ENCODE data around the gene SLC1A7.

DNA sequence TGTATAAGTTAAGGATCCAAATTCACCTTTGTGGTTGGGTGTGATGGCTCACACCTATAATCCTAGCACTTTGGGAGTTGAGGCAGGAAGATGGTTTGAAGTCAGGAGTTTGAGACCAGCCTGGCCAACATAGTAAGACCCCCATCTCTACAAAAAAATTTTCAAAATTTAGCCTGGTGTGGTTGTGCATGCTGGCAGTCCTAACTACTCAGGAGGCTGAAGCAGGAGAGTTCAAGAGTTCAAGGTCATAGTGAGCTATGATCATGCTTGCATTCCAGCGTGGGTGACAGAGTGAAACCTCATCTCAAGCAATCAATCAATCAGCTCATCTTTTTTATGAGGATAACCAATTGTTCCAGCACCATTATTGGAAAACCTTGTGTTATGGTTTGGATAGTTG, 16.5 kb upstream of the SLC1A7 start:
- TF ChIP-seq, protein P1, sequence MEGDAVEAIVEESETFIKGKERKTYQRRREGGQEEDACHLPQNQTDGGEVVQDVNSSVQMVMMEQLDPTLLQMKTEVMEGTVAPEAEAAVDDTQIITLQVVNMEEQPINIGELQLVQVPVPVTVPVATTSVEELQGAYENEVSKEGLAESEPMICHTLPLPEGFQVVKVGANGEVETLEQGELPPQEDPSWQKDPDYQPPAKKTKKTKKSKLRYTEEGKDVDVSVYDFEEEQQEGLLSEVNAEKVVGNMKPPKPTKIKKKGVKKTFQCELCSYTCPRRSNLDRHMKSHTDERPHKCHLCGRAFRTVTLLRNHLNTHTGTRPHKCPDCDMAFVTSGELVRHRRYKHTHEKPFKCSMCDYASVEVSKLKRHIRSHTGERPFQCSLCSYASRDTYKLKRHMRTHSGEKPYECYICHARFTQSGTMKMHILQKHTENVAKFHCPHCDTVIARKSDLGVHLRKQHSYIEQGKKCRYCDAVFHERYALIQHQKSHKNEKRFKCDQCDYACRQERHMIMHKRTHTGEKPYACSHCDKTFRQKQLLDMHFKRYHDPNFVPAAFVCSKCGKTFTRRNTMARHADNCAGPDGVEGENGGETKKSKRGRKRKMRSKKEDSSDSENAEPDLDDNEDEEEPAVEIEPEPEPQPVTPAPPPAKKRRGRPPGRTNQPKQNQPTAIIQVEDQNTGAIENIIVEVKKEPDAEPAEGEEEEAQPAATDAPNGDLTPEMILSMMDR (IDR thresholded peaks at IDR 0.05) = no peak
- no peak for TF ChIP-seq POLR2A (IDR thresholded peaks at IDR 0.05)

Data from stomach (tissue), 4 donors.